Stomach (tissue), 9 donors: ENCODE data around the gene GGACT. TPM values are rescaled to one million over a fixed set of nuclear protein-coding genes. Genes with fewer than 3 reads are reported as not detected.

ENCODE experiments used
- DNase-seq, 2 donors: peaks; one replicate each; pipeline versions ENCODE4 v3.0.0 to v3.0.0-alpha.2; 2013 to 2019
- H3K27ac ChIP-seq, 5 donors: fragments of 200-600 bp in 4 of 5; sonication (generic) in 4 of 5; one replicate each; pipeline ENCODE4 v1.5.1; 2013 to 2019; ENCODE audit warnings: mild to moderate bottlenecking in 1 of 5, moderate library complexity in 1 of 5
- H3K27me3 ChIP-seq, 3 donors: fragments of 200-600 bp; sonication (generic); one replicate each; pipeline ENCODE4 v1.5.1; 2017 to 2019; ENCODE audit warnings: mixed run types in 1 of 3
- H3K36me3 ChIP-seq, 4 donors: fragments of 200-600 bp; sonication (generic); 1 replicate in 3 of 4; 2 replicates in 1 of 4; pipeline ENCODE4 v1.5.1; 2016 to 2019
- H3K4me1 ChIP-seq, 4 donors: fragments of 200-600 bp; sonication (generic); one replicate each; pipeline ENCODE4 v1.5.1; 2016 to 2019
- H3K4me3 ChIP-seq, 4 donors: fragments of 200-600 bp; sonication (generic) in 3 of 4; one replicate each; pipeline ENCODE4 v1.5.1; 2016 to 2019; ENCODE audit warnings: mild to moderate bottlenecking in 1 of 4
- H3K9me3 ChIP-seq, 4 donors: fragments of 200-600 bp; sonication (generic); one replicate each; pipeline ENCODE4 v1.5.1; 2016 to 2019
- EP300 ChIP-seq: sonication (generic); formaldehyde crosslinking; IDR thresholded peaks from one replicate; pipeline ENCODE4 v1.6.1; 2017; ENCODE audit warnings: antibody characterized with exemption
- POLR2A ChIP-seq, 4 donors: fragments of 450-650 bp; IDR thresholded peaks; one replicate each; pipeline ENCODE4 v1.6.1; 2016; ENCODE audit warnings: antibody characterized with exemption in 4 of 4, control low read depth in 2 of 4, mild to moderate bottlenecking in 1 of 4, moderate library complexity in 1 of 4
- POLR2AphosphoS5 ChIP-seq, 3 donors: sonication (generic); formaldehyde crosslinking; IDR thresholded peaks; one replicate each; pipeline ENCODE4 v1.6.1; 2016; ENCODE audit warnings: antibody characterized with exemption in 3 of 3
- WGBS, 5 donors: extraction: QIAGEN DNeasy Blood & Tissue Kit in 3 of 5; methylation state at CpG; one replicate each; pipeline versions ENCODE4 v1.1.5 to v1.1.7; 2013 to 2018; 5-methylcytosine and 5-hydroxymethylcytosine counted together
- intact Hi-C: fragments of 100-400 bp; cut with DNase I; formaldehyde crosslinking; loops from one replicate; pipeline ENCODE4 v1.15.1; 2023; ENCODE audit warnings: low total_unique reads
- polyA plus RNA-seq, 3 donors: library from polyadenylated mRNA; stranded (reverse); fragments of 200-250 nt; gene quantifications; one replicate each; pipeline ENCODE4 v1.2.3, GENCODE V29; 2013
- total RNA-seq, 5 donors: library from RNA; depleted of rRNA; stranded (reverse); fragments of >200 nt; gene quantifications; one replicate each; pipeline versions ENCODE4 v1.1.0 to v1.2.3, GENCODE V29; 2014 to 2016
- TF ChIP-seq, protein P1 (sequence below), 7 experiments: fragments of 450-650 bp in 4 of 7; fragments of 200-600 bp in 3 of 7; sonication (generic) in 3 of 7; IDR thresholded peaks; one replicate each; pipeline ENCODE4 v1.5.1; 2016 to 2019; ENCODE audit warnings: antibody characterized with exemption in 7 of 7, control low read depth in 2 of 7, mild to moderate bottlenecking in 1 of 7
- donor health status: healthy with polysubstance abuse.
- donor health status: Bipolar disorder and iron deficiency.
- donor health status: healthy.

GGACT gene
- total and polyA plus RNA-seq, 8 donors, result 1.4 to 13.2 (median 6.0) TPM

DNA sequence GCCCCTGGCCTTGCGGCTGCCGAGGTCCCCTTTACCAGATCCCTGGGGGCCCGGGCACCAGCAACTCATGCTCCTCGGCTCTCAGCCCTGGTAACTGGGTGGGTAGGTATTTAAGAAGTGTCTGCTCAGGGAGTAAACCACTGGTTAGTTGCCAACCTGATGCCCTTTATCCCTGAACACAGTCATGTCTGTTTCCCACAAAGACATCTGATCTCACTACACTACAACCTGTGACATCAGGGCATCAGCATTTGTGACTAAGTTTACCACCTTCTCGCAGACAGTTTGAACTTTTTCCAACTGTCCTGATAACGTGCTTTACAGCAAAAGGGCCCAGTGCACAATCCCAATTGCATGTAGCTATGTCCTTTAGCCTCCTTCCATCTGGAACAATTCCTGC lies 22.0 kb downstream of the GGACT start:
- peaks cover 0 to 10% (median 0%) of the 10 kb centered on the region in 4 donors for H3K36me3 ChIP-seq
- H3K27me3 ChIP-seq, result no peaks in the 10 kb centered on the region
- WGBS, 5 donors, result 90 to 94% (median 92%) methylated on average over 6 of the region's 6 CpGs
- no peak overlapping the region for H3K4me3 ChIP-seq
- DNase-seq, result no peak
- peaks cover 0 to 8% (median 3%) of the 10 kb centered on the region in 4 donors for H3K9me3 ChIP-seq
- no peak overlapping the region for H3K27ac ChIP-seq
- TF ChIP-seq, protein P1, sequence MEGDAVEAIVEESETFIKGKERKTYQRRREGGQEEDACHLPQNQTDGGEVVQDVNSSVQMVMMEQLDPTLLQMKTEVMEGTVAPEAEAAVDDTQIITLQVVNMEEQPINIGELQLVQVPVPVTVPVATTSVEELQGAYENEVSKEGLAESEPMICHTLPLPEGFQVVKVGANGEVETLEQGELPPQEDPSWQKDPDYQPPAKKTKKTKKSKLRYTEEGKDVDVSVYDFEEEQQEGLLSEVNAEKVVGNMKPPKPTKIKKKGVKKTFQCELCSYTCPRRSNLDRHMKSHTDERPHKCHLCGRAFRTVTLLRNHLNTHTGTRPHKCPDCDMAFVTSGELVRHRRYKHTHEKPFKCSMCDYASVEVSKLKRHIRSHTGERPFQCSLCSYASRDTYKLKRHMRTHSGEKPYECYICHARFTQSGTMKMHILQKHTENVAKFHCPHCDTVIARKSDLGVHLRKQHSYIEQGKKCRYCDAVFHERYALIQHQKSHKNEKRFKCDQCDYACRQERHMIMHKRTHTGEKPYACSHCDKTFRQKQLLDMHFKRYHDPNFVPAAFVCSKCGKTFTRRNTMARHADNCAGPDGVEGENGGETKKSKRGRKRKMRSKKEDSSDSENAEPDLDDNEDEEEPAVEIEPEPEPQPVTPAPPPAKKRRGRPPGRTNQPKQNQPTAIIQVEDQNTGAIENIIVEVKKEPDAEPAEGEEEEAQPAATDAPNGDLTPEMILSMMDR (IDR thresholded peaks at IDR 0.05), result no peak
- no peak for TF ChIP-seq POLR2AphosphoS5 (IDR thresholded peaks at IDR 0.05)
- TF ChIP-seq POLR2A (IDR thresholded peaks at IDR 0.05), result no peak
- no peak for TF ChIP-seq EP300
- H3K4me1 ChIP-seq, result no peaks in the 10 kb centered on the region
- intact Hi-C loops, result no loop called here

DNA sequence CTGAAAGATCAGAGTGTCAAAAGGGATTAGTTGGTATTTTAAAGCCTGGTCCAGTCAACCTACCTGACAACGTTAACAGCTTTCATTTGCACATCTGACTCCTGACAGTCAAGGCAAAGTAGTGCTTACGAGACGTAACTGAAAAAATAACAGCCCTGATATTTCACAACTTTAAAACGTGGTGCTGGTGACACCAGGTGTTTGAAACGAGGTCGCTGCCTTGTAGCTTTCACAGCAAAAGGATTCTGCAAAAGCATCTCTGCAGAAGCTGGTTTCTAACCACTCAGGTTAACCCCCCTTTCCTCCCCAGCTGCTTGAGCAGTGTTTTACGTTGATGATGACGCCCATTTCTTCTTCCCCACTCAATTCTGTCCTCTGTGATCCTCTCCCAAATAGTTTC lies 23.3 kb downstream of the GGACT start:
- Histone ChIP-seq H3K4me1 (no peaks in the 10 kb centered on the region), H3K36me3 (peaks cover 0 to 10% (median 0%) of the 10 kb centered on the region in 4 donors), H3K9me3 (peaks cover 0 to 8% (median 3%) of the 10 kb centered on the region in 4 donors), H3K27ac (no peak overlapping the region), H3K27me3 (no peaks in the 10 kb centered on the region), H3K4me3 (no peak overlapping the region)
- TF ChIP-seq EP300 (no peak), POLR2AphosphoS5 (IDR thresholded peaks at IDR 0.05) (no peak), POLR2A (IDR thresholded peaks at IDR 0.05) (no peak)
- TF ChIP-seq, protein P1 (IDR thresholded peaks at IDR 0.05), result no peak
- WGBS, 5 donors, result 59 to 70% (median 65%) methylated on average over 8 of the region's 8 CpGs
- DNase-seq, result no peak
- intact Hi-C loops, result no loop called here

DNA sequence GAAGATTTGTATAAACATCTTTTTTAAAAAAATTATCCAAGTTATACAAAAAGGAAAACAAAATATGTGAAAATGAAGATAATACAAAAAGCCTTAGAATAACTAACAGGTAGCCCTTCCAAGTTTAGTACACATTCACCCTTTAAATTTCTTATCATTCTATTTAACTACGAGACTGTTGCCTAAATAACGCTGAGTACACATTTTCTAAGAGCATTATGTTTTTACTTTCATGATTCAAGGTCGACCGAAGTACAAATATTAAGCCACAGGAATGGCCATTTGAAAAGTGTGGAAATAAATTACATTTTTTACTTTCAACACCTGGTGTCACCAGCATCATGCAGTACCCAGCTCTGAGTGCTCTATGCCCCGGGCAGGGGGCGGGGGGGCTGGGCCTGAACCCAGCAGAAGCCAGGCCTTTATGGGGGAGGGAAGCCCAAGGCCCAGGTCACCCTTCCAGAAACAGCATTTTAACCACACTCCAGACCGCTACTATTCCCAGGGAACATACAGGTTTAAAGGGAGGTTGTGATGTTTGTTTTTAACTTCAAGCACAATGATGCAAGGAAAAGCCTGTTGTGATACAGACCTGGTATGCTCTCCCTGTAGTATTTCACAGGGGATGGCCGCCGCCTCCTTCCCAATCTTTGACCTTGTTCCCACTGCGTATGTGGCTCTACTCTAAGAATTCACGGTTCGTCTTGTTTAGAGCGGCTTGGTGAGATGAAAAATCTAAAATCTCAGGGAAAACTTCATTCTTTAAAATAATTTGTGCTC lies 24.0 kb downstream of the GGACT start:
- intact Hi-C loops, result no loop called here
- peak in 1 of 2 donors; percentile 29 for DNase-seq
- Histone ChIP-seq H3K27me3 (no peaks in the 10 kb centered on the region), H3K36me3 (peaks cover 0 to 10% (median 0%) of the 10 kb centered on the region in 4 donors), H3K4me3 (no peak overlapping the region), H3K27ac (no peak overlapping the region), H3K9me3 (peaks cover 0 to 8% (median 3%) of the 10 kb centered on the region in 4 donors), H3K4me1 (no peaks in the 10 kb centered on the region)
- 56 to 69% (median 64%) methylated on average over 13 of the region's 13 CpGs for WGBS, 5 donors
- TF ChIP-seq POLR2A (IDR thresholded peaks at IDR 0.05), result no peak
- TF ChIP-seq, protein P1 (IDR thresholded peaks at IDR 0.05), result no peak
- no peak for TF ChIP-seq POLR2AphosphoS5 (IDR thresholded peaks at IDR 0.05)
- no peak for TF ChIP-seq EP300

DNA sequence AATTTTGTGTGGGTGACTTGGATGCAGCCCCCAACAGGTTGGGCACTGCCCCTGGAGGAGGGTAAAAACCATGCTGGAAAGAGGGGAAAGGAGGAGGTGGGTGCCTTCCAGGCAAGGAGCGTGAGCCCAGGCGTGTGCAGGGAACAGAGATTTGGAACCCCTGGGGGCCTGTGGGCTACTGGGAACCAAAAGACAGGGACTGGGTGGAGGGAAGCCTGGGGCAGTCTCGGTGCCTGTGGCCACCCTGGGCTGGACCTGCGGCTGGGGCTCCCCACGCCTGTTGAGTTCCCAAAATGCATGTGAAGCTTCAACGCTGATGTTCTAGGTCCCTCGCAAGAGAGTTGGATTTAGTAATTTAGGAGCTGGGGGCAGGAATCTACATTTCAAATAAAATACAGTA lies 24.8 kb downstream of the GGACT start:
- WGBS, 5 donors, result 95 to 97% (median 96%) methylated on average over 7 of the region's 7 CpGs
- H3K4me3 ChIP-seq, result no peak overlapping the region
- no peak for DNase-seq

More for the DNA sequence above, 24.8 kb downstream of the GGACT start:
- no peaks in the 10 kb centered on the region for H3K27me3 ChIP-seq
- intact Hi-C loops, result no loop called here
- TF ChIP-seq EP300, result no peak
- TF ChIP-seq POLR2AphosphoS5 (IDR thresholded peaks at IDR 0.05), result no peak
- TF ChIP-seq POLR2A (IDR thresholded peaks at IDR 0.05), result no peak
- TF ChIP-seq, protein P1 (IDR thresholded peaks at IDR 0.05), result no peak
- H3K9me3 ChIP-seq, result peaks cover 0 to 8% (median 3%) of the 10 kb centered on the region in 4 donors
- H3K36me3 ChIP-seq, result peaks cover 0 to 10% (median 0%) of the 10 kb centered on the region in 4 donors
- no peaks in the 10 kb centered on the region for H3K4me1 ChIP-seq
- H3K27ac ChIP-seq, result no peak overlapping the region
